Osteoblast (primary cell): ENCODE measurements around the gene ALDH1A2. TPM values are rescaled to one million over a fixed set of nuclear protein-coding genes. Genes with fewer than 3 reads are reported as not detected.
"Not testable (repeated sequence)": the region's sequence is repeated elsewhere in the genome, so short reads cannot be mapped to it uniquely, and the experiment has no call there.

ENCODE experiments used
- DNase-seq: peaks from one replicate; pipeline ENCODE4 v3.0.0; 2011; ENCODE audit warnings: low spot score, mixed read lengths; ENCODE audit not compliant: insufficient read length; ENCODE audit errors: missing footprints
- H2AFZ ChIP-seq: 2 replicates; pipeline ENCODE4 v1.6.0; 2011; ENCODE audit warnings: mild to moderate bottlenecking, low read length
- H3K27ac ChIP-seq: 2 replicates; pipeline ENCODE4 v1.5.1; 2011; ENCODE audit warnings: mild to moderate bottlenecking, low read depth, low read length, moderate library complexity
- H3K27me3 ChIP-seq: 2 replicates; pipeline ENCODE4 v1.6.0; 2012; ENCODE audit warnings: mild to moderate bottlenecking, control low read depth, inconsistent platforms, low read length, moderate library complexity; ENCODE audit not compliant: insufficient read depth
- H3K36me3 ChIP-seq: 2 replicates; pipeline ENCODE4 v1.5.1; 2011; ENCODE audit warnings: mild to moderate bottlenecking, low read length, control low read depth, moderate library complexity; ENCODE audit not compliant: insufficient read depth
- H3K4me1 ChIP-seq: 2 replicates; pipeline ENCODE4 v1.5.1; 2011; ENCODE audit warnings: mild to moderate bottlenecking, low read length, control low read depth, moderate library complexity; ENCODE audit not compliant: insufficient read depth
- H3K4me2 ChIP-seq: 2 replicates; pipeline ENCODE4 v1.6.0; 2011; ENCODE audit warnings: mild to moderate bottlenecking, low read length; ENCODE audit not compliant: insufficient read depth
- H3K4me3 ChIP-seq: fragments of 200-600 bp; sonication (generic); 3 replicates; pipeline ENCODE4 v1.5.1; 2012; ENCODE audit warnings: mild to moderate bottlenecking, low read length, inconsistent platforms; ENCODE audit not compliant: insufficient read depth
- H3K79me2 ChIP-seq: 2 replicates; pipeline ENCODE4 v1.6.0; 2012; ENCODE audit warnings: mild to moderate bottlenecking, low read length, control low read depth, inconsistent platforms; ENCODE audit not compliant: insufficient read depth
- H3K9me3 ChIP-seq: 2 replicates; pipeline ENCODE4 v1.5.1; 2011; ENCODE audit warnings: low read depth, low read length, control low read depth
- H4K20me1 ChIP-seq: 2 replicates; pipeline ENCODE4 v1.6.0; 2012; ENCODE audit warnings: mild to moderate bottlenecking, low read length, control low read depth; ENCODE audit not compliant: insufficient read depth
- CTCF ChIP-seq: IDR thresholded peaks from 2 replicates; pipeline ENCODE4 v1.5.1; 2011; ENCODE audit warnings: mild to moderate bottlenecking, low read depth, low read length, moderate library complexity; ENCODE audit errors: extremely low read depth
- total RNA-seq: library from RNA; depleted of rRNA; stranded (reverse); fragments of >200 nt; gene quantifications from 2 replicates; pipeline ENCODE4 v1.2.3, GENCODE V29; 2012

Gene ALDH1A2
- total RNA-seq, 1 donor, result 1.1 TPM

- H3K4me2 ChIP-seq, result no peak overlapping the region
- no peak overlapping the region for H3K4me3 ChIP-seq
- H2AFZ ChIP-seq, result no peak overlapping the region
- H3K36me3 ChIP-seq, result no peaks in the 10 kb centered on the region
- H3K9me3 ChIP-seq, result no peaks in the 10 kb centered on the region
- no peaks in the 10 kb centered on the region for H4K20me1 ChIP-seq
- H3K4me1 ChIP-seq, result no peaks in the 10 kb centered on the region
- no peak for DNase-seq
- no peak for TF ChIP-seq CTCF
- no peak overlapping the region for H3K27ac ChIP-seq
- peaks cover 9% of the 10 kb centered on the region for H3K27me3 ChIP-seq
- H3K79me2 ChIP-seq, result no peaks in the 10 kb centered on the region
Observed at GRCh38 chr15:58039079-58040035, 26.2 kb downstream of the ALDH1A2 start.

- no peak overlapping the region for H2AFZ ChIP-seq
- DNase-seq, result no peak
- H3K9me3 ChIP-seq, result no peaks in the 10 kb centered on the region
- peaks cover 3% of the 10 kb centered on the region for H3K27me3 ChIP-seq
- H3K27ac ChIP-seq, result no peak overlapping the region
- no peak for TF ChIP-seq CTCF
- H3K4me1 ChIP-seq, result no peaks in the 10 kb centered on the region
- H3K4me2 ChIP-seq, result no peak overlapping the region
- no peaks in the 10 kb centered on the region for H4K20me1 ChIP-seq
- H3K4me3 ChIP-seq, result no peak overlapping the region
- no peaks in the 10 kb centered on the region for H3K79me2 ChIP-seq
- no peaks in the 10 kb centered on the region for H3K36me3 ChIP-seq
Observed at GRCh38 chr15:58038426-58039078, 27.0 kb downstream of the ALDH1A2 start.

GRCh38 chr15:58037723-58038301, 27.7 kb downstream of the ALDH1A2 start:
- Histone ChIP-seq H3K27ac (no peak overlapping the region), H3K4me1 (no peaks in the 10 kb centered on the region), H3K4me2 (no peak overlapping the region), H3K79me2 (no peaks in the 10 kb centered on the region), H2AFZ (no peak overlapping the region), H4K20me1 (no peaks in the 10 kb centered on the region), H3K27me3 (no peaks in the 10 kb centered on the region), H3K4me3 (no peak overlapping the region), H3K36me3 (no peaks in the 10 kb centered on the region), H3K9me3 (no peaks in the 10 kb centered on the region)
- no peak for TF ChIP-seq CTCF
- DNase-seq, result no peak

- Histone ChIP-seq H3K9me3 (no peaks in the 10 kb centered on the region), H3K4me3 (no peak overlapping the region), H3K27ac (no peak overlapping the region), H3K27me3 (no peaks in the 10 kb centered on the region), H2AFZ (no peak overlapping the region), H3K4me2 (no peak overlapping the region), H4K20me1 (no peaks in the 10 kb centered on the region), H3K79me2 (no peaks in the 10 kb centered on the region), H3K36me3 (no peaks in the 10 kb centered on the region), H3K4me1 (no peaks in the 10 kb centered on the region)
- DNase-seq, result no peak
- TF ChIP-seq CTCF, result no peak
Observed at GRCh38 chr15:58036579-58036978, 28.9 kb downstream of the ALDH1A2 start.

- not testable (repeated sequence) for H2AFZ ChIP-seq, H3K79me2 ChIP-seq, H3K36me3 ChIP-seq, H3K27me3 ChIP-seq, H3K4me2 ChIP-seq, H3K4me3 ChIP-seq, DNase-seq, H3K4me1 ChIP-seq, H4K20me1 ChIP-seq, H3K27ac ChIP-seq
- peaks cover 11% of the 10 kb centered on the region for H3K9me3 ChIP-seq
Observed at GRCh38 chr15:58028392-58028791, 37.1 kb downstream of the ALDH1A2 start.
